ENCODE data around the gene NR3C1. TPM values are rescaled to one million over a fixed set of nuclear protein-coding genes. Genes with fewer than 3 reads are reported as not detected.

Gene NR3C1
- total RNA-seq, 1 experiment from 2014 or later = 16.0 TPM

DNA sequence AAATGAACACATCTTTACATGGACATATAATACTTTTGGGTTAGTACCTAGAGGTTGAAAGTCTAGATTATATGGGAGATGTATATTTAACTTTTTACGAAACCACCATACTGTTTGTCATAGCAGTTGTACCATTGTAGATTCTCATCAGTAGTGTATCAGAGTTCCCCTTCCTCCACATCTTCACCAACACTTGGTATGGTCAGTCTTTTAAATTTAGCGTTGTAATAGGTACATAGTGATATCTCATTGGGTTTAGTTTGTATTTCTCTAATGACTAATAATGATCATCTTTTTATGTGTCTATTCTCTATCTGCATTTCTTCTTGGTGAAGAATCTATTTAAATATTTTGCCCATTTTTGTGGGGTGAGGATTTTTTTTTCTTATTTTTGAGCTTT lies 137.5 kb downstream of the NR3C1 start:
- no peaks in the 10 kb centered on the region for H3K27me3 ChIP-seq (ENCODE audit: insufficient read depth, low read length)
- ChIA-PET RAD21 (ENCODE audit: low non-redundant PET in 1 of 2, low total read pairs in 2 of 2, uncharacterized antibody in 2 of 2, unreplicated experiment in 2 of 2) (no interaction called here), CTCF (no interaction called here), POLR2A (no interaction called here)
- H3K4me3 ChIP-seq (replicated peaks in 1 of 2; ENCODE audit: low read depth in 1 of 2, low read length in 2 of 2) = no peak overlapping the region
- peaks cover 0 to 13% of the 10 kb centered on the region in 2 experiments; a peak in 2 of 4 replicates for H3K4me1 ChIP-seq (ENCODE audit: control insufficient read depth in 1 of 2, insufficient read depth in 2 of 2, low read length in 2 of 2)
- H2AFZ ChIP-seq (ENCODE audit: low read depth, low read length, poor library complexity, severe bottlenecking) = no peak overlapping the region
- H3K4me2 ChIP-seq (ENCODE audit: low read length) = no peak overlapping the region
- no peaks in the 10 kb centered on the region for H3K36me3 ChIP-seq (ENCODE audit: control insufficient read depth in 1 of 2, insufficient read depth in 2 of 2, low read length in 2 of 2)
- H3K27ac ChIP-seq (ENCODE audit: low read depth, low read length) = no peak overlapping the region
- no peaks in the 10 kb centered on the region; a peak in 1 of 4 replicates for H3K9me3 ChIP-seq (ENCODE audit: control insufficient read depth in 1 of 2, insufficient read depth in 1 of 2, low read depth in 1 of 2, low read length in 2 of 2)
- H4K20me1 ChIP-seq (ENCODE audit: insufficient read depth) = no peaks in the 10 kb centered on the region
- H3K9ac ChIP-seq (ENCODE audit: low read length) = no peak overlapping the region
- no TSS peak for BruUV-seq (replicated peaks)
- TF ChIP-seq POLR2A (IDR thresholded peaks at IDR 0.05; ENCODE audit: borderline replicate concordance, extremely low read depth, insufficient read depth, insufficient read length) (no peak), EZH2 (IDR thresholded peaks at IDR 0.05) (no peak), RAD21 (IDR thresholded peaks at IDR 0.05; ENCODE audit: low read depth) (no peak), SRF (IDR thresholded peaks at IDR 0.05; ENCODE audit: low read depth) (no peak), CEBPB (IDR thresholded peaks at IDR 0.05; ENCODE audit: low read depth) (no peak), ELF1 (IDR thresholded peaks at IDR 0.05; ENCODE audit: borderline replicate concordance, low read depth) (no peak), FOSL1 (IDR thresholded peaks at IDR 0.05; ENCODE audit: low read depth) (no peak), TCF7L2 (IDR thresholded peaks at IDR 0.05; ENCODE audit: borderline replicate concordance, extremely low read depth, insufficient read depth, insufficient read length) (no peak), CBX3 (IDR thresholded peaks at IDR 0.05; ENCODE audit: low read depth) (no peak), SIN3A (IDR thresholded peaks at IDR 0.05; ENCODE audit: low read depth) (no peak), EZH2phosphoT487 (IDR thresholded peaks at IDR 0.05; ENCODE audit: borderline replicate concordance) (no peak), YY1 (IDR thresholded peaks at IDR 0.05; ENCODE audit: extremely low read depth, insufficient replicate concordance, low read depth, low read length) (no peak), SP1 (IDR thresholded peaks at IDR 0.05; ENCODE audit: low read depth) (no peak), MAX (IDR thresholded peaks at IDR 0.05) (no peak), EGR1 (IDR thresholded peaks at IDR 0.05; ENCODE audit: low read depth) (no peak), ZNF274 (IDR thresholded peaks at IDR 0.05; ENCODE audit: low read depth, low read length) (no peak)
- TF ChIP-seq, protein P1, sequence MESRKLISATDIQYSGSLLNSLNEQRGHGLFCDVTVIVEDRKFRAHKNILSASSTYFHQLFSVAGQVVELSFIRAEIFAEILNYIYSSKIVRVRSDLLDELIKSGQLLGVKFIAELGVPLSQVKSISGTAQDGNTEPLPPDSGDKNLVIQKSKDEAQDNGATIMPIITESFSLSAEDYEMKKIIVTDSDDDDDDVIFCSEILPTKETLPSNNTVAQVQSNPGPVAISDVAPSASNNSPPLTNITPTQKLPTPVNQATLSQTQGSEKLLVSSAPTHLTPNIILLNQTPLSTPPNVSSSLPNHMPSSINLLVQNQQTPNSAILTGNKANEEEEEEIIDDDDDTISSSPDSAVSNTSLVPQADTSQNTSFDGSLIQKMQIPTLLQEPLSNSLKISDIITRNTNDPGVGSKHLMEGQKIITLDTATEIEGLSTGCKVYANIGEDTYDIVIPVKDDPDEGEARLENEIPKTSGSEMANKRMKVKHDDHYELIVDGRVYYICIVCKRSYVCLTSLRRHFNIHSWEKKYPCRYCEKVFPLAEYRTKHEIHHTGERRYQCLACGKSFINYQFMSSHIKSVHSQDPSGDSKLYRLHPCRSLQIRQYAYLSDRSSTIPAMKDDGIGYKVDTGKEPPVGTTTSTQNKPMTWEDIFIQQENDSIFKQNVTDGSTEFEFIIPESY (IDR thresholded peaks at IDR 0.05; ENCODE audit: extremely low read depth, insufficient replicate concordance, low read length) = no peak
- TF ChIP-seq, protein P2, sequence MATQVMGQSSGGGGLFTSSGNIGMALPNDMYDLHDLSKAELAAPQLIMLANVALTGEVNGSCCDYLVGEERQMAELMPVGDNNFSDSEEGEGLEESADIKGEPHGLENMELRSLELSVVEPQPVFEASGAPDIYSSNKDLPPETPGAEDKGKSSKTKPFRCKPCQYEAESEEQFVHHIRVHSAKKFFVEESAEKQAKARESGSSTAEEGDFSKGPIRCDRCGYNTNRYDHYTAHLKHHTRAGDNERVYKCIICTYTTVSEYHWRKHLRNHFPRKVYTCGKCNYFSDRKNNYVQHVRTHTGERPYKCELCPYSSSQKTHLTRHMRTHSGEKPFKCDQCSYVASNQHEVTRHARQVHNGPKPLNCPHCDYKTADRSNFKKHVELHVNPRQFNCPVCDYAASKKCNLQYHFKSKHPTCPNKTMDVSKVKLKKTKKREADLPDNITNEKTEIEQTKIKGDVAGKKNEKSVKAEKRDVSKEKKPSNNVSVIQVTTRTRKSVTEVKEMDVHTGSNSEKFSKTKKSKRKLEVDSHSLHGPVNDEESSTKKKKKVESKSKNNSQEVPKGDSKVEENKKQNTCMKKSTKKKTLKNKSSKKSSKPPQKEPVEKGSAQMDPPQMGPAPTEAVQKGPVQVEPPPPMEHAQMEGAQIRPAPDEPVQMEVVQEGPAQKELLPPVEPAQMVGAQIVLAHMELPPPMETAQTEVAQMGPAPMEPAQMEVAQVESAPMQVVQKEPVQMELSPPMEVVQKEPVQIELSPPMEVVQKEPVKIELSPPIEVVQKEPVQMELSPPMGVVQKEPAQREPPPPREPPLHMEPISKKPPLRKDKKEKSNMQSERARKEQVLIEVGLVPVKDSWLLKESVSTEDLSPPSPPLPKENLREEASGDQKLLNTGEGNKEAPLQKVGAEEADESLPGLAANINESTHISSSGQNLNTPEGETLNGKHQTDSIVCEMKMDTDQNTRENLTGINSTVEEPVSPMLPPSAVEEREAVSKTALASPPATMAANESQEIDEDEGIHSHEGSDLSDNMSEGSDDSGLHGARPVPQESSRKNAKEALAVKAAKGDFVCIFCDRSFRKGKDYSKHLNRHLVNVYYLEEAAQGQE (IDR thresholded peaks at IDR 0.05; ENCODE audit: low read depth) = no peak
- TF ChIP-seq, protein P3, sequence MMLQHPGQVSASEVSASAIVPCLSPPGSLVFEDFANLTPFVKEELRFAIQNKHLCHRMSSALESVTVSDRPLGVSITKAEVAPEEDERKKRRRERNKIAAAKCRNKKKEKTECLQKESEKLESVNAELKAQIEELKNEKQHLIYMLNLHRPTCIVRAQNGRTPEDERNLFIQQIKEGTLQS (IDR thresholded peaks at IDR 0.05) = no peak
- TF ChIP-seq, protein P4, sequence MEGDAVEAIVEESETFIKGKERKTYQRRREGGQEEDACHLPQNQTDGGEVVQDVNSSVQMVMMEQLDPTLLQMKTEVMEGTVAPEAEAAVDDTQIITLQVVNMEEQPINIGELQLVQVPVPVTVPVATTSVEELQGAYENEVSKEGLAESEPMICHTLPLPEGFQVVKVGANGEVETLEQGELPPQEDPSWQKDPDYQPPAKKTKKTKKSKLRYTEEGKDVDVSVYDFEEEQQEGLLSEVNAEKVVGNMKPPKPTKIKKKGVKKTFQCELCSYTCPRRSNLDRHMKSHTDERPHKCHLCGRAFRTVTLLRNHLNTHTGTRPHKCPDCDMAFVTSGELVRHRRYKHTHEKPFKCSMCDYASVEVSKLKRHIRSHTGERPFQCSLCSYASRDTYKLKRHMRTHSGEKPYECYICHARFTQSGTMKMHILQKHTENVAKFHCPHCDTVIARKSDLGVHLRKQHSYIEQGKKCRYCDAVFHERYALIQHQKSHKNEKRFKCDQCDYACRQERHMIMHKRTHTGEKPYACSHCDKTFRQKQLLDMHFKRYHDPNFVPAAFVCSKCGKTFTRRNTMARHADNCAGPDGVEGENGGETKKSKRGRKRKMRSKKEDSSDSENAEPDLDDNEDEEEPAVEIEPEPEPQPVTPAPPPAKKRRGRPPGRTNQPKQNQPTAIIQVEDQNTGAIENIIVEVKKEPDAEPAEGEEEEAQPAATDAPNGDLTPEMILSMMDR (IDR thresholded peaks at IDR 0.05 in 2 of 3, conservative IDR thresholded peaks at IDR 0.05 in 1 of 3; ENCODE audit: borderline replicate concordance in 1 of 3, insufficient read depth in 1 of 3, low read depth in 2 of 3, low read length in 2 of 3) = no peak
- intact Hi-C loops (cut with micrococcal nuclease) = no loop called here
- H3K79me2 ChIP-seq (ENCODE audit: insufficient read depth, low read length) = no peaks in the 10 kb centered on the region
- H3K9me2 ChIP-seq (ENCODE audit: insufficient read depth) = no peaks in the 10 kb centered on the region
- no peak for DNase-seq (ENCODE audit: low read depth, low spot score)
- ATAC-seq = no peak

Data from HCT116 (cell line).